OCI-LY1 (cell line): ENCODE data around the gene MED7.

ENCODE experiments used
- CTCF ChIP-seq: fragments of 200-600 bp; sonication (generic), shearing (Covaris generic); IDR thresholded peaks from 2 replicates; pipeline ENCODE4 v1.5.1; 2017; ENCODE audit warnings: mild to moderate bottlenecking, antibody characterized with exemption, low read length, moderate library complexity, mixed read lengths
- EZH2 ChIP-seq: fragments of 200-600 bp; sonication (generic), shearing (Covaris generic); IDR thresholded peaks from 2 replicates; pipeline ENCODE4 v1.8.0; 2017; ENCODE audit warnings: borderline replicate concordance, mixed run types, mild to moderate bottlenecking, antibody characterized with exemption, low read length, moderate library complexity, mixed read lengths

DNA sequence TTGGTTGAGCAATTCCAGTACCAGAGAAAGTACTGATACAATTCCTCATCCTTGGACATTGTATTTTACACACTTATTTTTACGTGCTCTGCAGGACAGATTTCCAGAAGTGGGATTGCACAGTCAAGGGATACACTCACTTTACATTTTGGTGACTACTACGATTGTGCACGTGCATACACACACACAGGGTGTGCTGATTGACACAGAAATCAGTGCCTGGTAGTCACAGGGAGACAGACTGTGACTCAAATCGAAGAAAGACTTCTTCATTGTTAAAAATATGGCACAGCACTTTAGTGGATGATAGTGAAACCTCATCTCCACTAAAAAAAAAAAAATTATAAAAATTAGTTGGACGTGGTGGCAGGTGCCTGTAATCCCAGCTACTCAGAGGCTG lies 21.9 kb upstream of the MED7 start:
- TF ChIP-seq CTCF (no peak), EZH2 (no peak)
